Mesendoderm (in vitro differentiated cells): Measurements from ENCODE around the gene PTPRD.

ENCODE experiments used
- DNase-seq: peaks from one replicate; pipeline ENCODE4 v3.0.0; 2013
- H2AK5ac ChIP-seq: 2 replicates; pipeline ENCODE4 v1.6.1; 2013; ENCODE audit warnings: low read length, inconsistent platforms
- H2BK120ac ChIP-seq: 2 replicates; pipeline ENCODE4 v1.6.1; 2013; ENCODE audit warnings: low read depth, mild to moderate bottlenecking, low read length, moderate library complexity, mixed read lengths
- H2BK15ac ChIP-seq: replicated peaks from 2 replicates; pipeline ENCODE4 v1.6.1; 2013; ENCODE audit warnings: low read depth, mild to moderate bottlenecking, moderate library complexity
- H2BK5ac ChIP-seq: 2 replicates; pipeline ENCODE4 v1.6.1; 2013; ENCODE audit warnings: low read length, inconsistent platforms
- H3K18ac ChIP-seq: 2 replicates; pipeline ENCODE4 v1.6.1; 2013; ENCODE audit warnings: mild to moderate bottlenecking, low read length, mixed read lengths
- H3K23ac ChIP-seq: one replicate; pipeline ENCODE4 v1.6.1; 2013; ENCODE audit warnings: low read length
- H3K27ac ChIP-seq: 2 replicates; pipeline ENCODE4 v1.5.1; 2013; ENCODE audit warnings: low read depth, mild to moderate bottlenecking, inconsistent platforms, low read length, moderate library complexity
- H3K27me3 ChIP-seq: 2 replicates; pipeline ENCODE4 v1.6.1; 2013; ENCODE audit warnings: low read length, control low read depth, mild to moderate bottlenecking, inconsistent platforms; ENCODE audit not compliant: insufficient read depth, poor library complexity
- H3K36me3 ChIP-seq: 2 replicates; pipeline ENCODE4 v1.6.1; 2013; ENCODE audit warnings: low read length, inconsistent platforms; ENCODE audit not compliant: control insufficient read depth, insufficient read depth
- H3K4ac ChIP-seq: one replicate; pipeline ENCODE4 v1.6.1; 2013; ENCODE audit warnings: low read depth, mild to moderate bottlenecking, low read length, moderate library complexity
- H3K4me1 ChIP-seq: 2 replicates; pipeline ENCODE4 v1.6.1; 2013; ENCODE audit warnings: low read depth, low read length, inconsistent platforms; ENCODE audit not compliant: control insufficient read depth
- H3K4me2 ChIP-seq: 2 replicates; pipeline ENCODE4 v1.6.1; 2013; ENCODE audit warnings: low read length
- H3K4me3 ChIP-seq: 2 replicates; pipeline ENCODE4 v1.5.1; 2013; ENCODE audit warnings: mild to moderate bottlenecking, low read length
- H3K56ac ChIP-seq: one replicate; pipeline ENCODE4 v1.6.1; 2013; ENCODE audit warnings: low read length
- H3K79me1 ChIP-seq: 2 replicates; pipeline ENCODE4 v1.6.1; 2013; ENCODE audit warnings: low read length, inconsistent platforms
- H3K79me2 ChIP-seq: 2 replicates; pipeline ENCODE4 v1.6.1; 2013; ENCODE audit warnings: mild to moderate bottlenecking, low read length; ENCODE audit not compliant: control insufficient read depth, insufficient read depth
- H3K9ac ChIP-seq: 2 replicates; pipeline ENCODE4 v1.6.1; 2013; ENCODE audit warnings: low read length, inconsistent platforms
- H4K5ac ChIP-seq: one replicate; pipeline ENCODE4 v1.6.1; 2013; ENCODE audit warnings: low read length
- H4K8ac ChIP-seq: one replicate; pipeline ENCODE4 v1.6.1; 2013; ENCODE audit warnings: low read depth, mild to moderate bottlenecking, control low read depth, low read length, moderate library complexity
- WGBS: extraction: QIAGEN DNeasy Blood & Tissue Kit; methylation state at CpG from one replicate; pipeline ENCODE4 v1.1.7; 2013; ENCODE audit warnings: low lambda C conversion rate, missing lambda C conversion rate; ENCODE audit not compliant: insufficient coverage; ENCODE audit errors: extremely low coverage; 5-methylcytosine and 5-hydroxymethylcytosine counted together

Gene PTPRD

GRCh38 chr9:9754186-9754585 is 858.6 kb downstream of the PTPRD start:
- no CpG with 5 or more reads among the region's 4 CpGs for WGBS
- Histone ChIP-seq H3K18ac (no peak overlapping the region), H2BK15ac (no peak overlapping the region), H2BK120ac (no peak overlapping the region), H4K5ac (no peak overlapping the region), H4K8ac (no peak overlapping the region), H3K79me2 (no peaks in the 10 kb centered on the region), H3K79me1 (no peaks in the 10 kb centered on the region), H2AK5ac (no peak overlapping the region), H3K4me3 (no peak overlapping the region), H3K27ac (no peak overlapping the region), H2BK5ac (no peak overlapping the region), H3K56ac (no peak overlapping the region), H3K36me3 (no peaks in the 10 kb centered on the region), H3K9ac (no peak overlapping the region), H3K27me3 (no peaks in the 10 kb centered on the region), H3K23ac (no peak overlapping the region), H3K4me2 (no peak overlapping the region), H3K4me1 (no peaks in the 10 kb centered on the region), H3K4ac (no peak overlapping the region)
- no peak for DNase-seq

- no peak overlapping the region for H2BK5ac ChIP-seq
- H4K5ac ChIP-seq = no peak overlapping the region
- no peaks in the 10 kb centered on the region for H3K4me1 ChIP-seq
- no peak overlapping the region for H2AK5ac ChIP-seq
- no peak overlapping the region for H3K4ac ChIP-seq
- no CpG with 5 or more reads among the region's 3 CpGs for WGBS
- no peaks in the 10 kb centered on the region for H3K79me2 ChIP-seq
- H3K18ac ChIP-seq = no peak overlapping the region
- no peak overlapping the region for H3K4me3 ChIP-seq
- H4K8ac ChIP-seq = no peak overlapping the region
- no peaks in the 10 kb centered on the region for H3K27me3 ChIP-seq
- H3K36me3 ChIP-seq = no peaks in the 10 kb centered on the region
- H3K9ac ChIP-seq = no peak overlapping the region
- no peak overlapping the region for H3K56ac ChIP-seq
- H3K4me2 ChIP-seq = no peak overlapping the region
- H3K23ac ChIP-seq = no peak overlapping the region
- DNase-seq = no peak
- no peak overlapping the region for H3K27ac ChIP-seq
- no peak overlapping the region for H2BK120ac ChIP-seq
- H3K79me1 ChIP-seq = no peaks in the 10 kb centered on the region
- no peak overlapping the region for H2BK15ac ChIP-seq
Measured at GRCh38 chr9:9753266-9753665, 859.5 kb downstream of the PTPRD start.

- Histone ChIP-seq H3K79me1 (no peaks in the 10 kb centered on the region), H3K4me1 (no peaks in the 10 kb centered on the region), H3K4ac (no peak overlapping the region), H2AK5ac (no peak overlapping the region), H4K5ac (no peak overlapping the region), H4K8ac (no peak overlapping the region), H2BK15ac (no peak overlapping the region), H3K9ac (no peak overlapping the region), H2BK5ac (no peak overlapping the region), H3K56ac (no peak overlapping the region), H3K36me3 (no peaks in the 10 kb centered on the region), H3K27ac (no peak overlapping the region), H2BK120ac (no peak overlapping the region), H3K23ac (no peak overlapping the region), H3K4me2 (no peak overlapping the region), H3K18ac (no peak overlapping the region), H3K27me3 (no peaks in the 10 kb centered on the region), H3K4me3 (no peak overlapping the region), H3K79me2 (no peaks in the 10 kb centered on the region)
- DNase-seq = no peak
- WGBS = no CpG with 5 or more reads among the region's 2 CpGs
Measured at GRCh38 chr9:9752722-9753121, 860.1 kb downstream of the PTPRD start.

- Histone ChIP-seq H3K27me3 (no peaks in the 10 kb centered on the region), H3K4me2 (no peak overlapping the region)
- no CpG with 5 or more reads among the region's 4 CpGs for WGBS
Measured at GRCh38 chr9:9751996-9752395, 860.8 kb downstream of the PTPRD start.

GRCh38 chr9:9750719-9751118 is 862.1 kb downstream of the PTPRD start:
- Histone ChIP-seq H3K36me3 (no peaks in the 10 kb centered on the region), H3K4ac (no peak overlapping the region), H3K4me1 (no peaks in the 10 kb centered on the region), H4K5ac (no peak overlapping the region), H3K4me2 (no peak overlapping the region), H3K79me2 (no peaks in the 10 kb centered on the region), H3K23ac (no peak overlapping the region), H3K56ac (no peak overlapping the region), H2BK120ac (no peak overlapping the region), H3K27me3 (no peaks in the 10 kb centered on the region), H3K18ac (no peak overlapping the region), H3K4me3 (no peak overlapping the region), H2AK5ac (no peak overlapping the region), H2BK15ac (no peak overlapping the region), H3K79me1 (no peaks in the 10 kb centered on the region), H2BK5ac (no peak overlapping the region), H3K27ac (no peak overlapping the region), H4K8ac (no peak overlapping the region), H3K9ac (no peak overlapping the region)
- WGBS = no CpG with 5 or more reads among the region's 3 CpGs
- DNase-seq = no peak

More at GRCh38 chr9:9751996-9752395, 860.8 kb downstream of the PTPRD start:
- H2BK120ac ChIP-seq = no peak overlapping the region
- no peak overlapping the region for H4K8ac ChIP-seq
- no peaks in the 10 kb centered on the region for H3K79me1 ChIP-seq
- H3K36me3 ChIP-seq = no peaks in the 10 kb centered on the region
- H3K23ac ChIP-seq = no peak overlapping the region
- H3K9ac ChIP-seq = no peak overlapping the region
- no peak overlapping the region for H4K5ac ChIP-seq
- no peak overlapping the region for H3K27ac ChIP-seq
- H3K4me1 ChIP-seq = no peaks in the 10 kb centered on the region
- no peak overlapping the region for H2BK5ac ChIP-seq
- H3K4ac ChIP-seq = no peak overlapping the region
- no peaks in the 10 kb centered on the region for H3K79me2 ChIP-seq
- H3K4me3 ChIP-seq = no peak overlapping the region
- H3K18ac ChIP-seq = no peak overlapping the region
- DNase-seq = no peak
- H2AK5ac ChIP-seq = no peak overlapping the region
- H3K56ac ChIP-seq = no peak overlapping the region
- H2BK15ac ChIP-seq = no peak overlapping the region

- DNase-seq = no peak
- Histone ChIP-seq H3K4ac (no peak overlapping the region), H3K27me3 (no peaks in the 10 kb centered on the region), H4K5ac (no peak overlapping the region), H3K56ac (no peak overlapping the region), H3K4me1 (no peaks in the 10 kb centered on the region), H4K8ac (no peak overlapping the region), H3K9ac (no peak overlapping the region), H3K79me1 (no peaks in the 10 kb centered on the region), H3K23ac (no peak overlapping the region), H3K4me3 (no peak overlapping the region), H2BK15ac (no peak overlapping the region), H3K79me2 (no peaks in the 10 kb centered on the region), H3K27ac (no peak overlapping the region), H3K36me3 (no peaks in the 10 kb centered on the region), H2BK120ac (no peak overlapping the region), H2AK5ac (no peak overlapping the region), H3K4me2 (no peak overlapping the region), H3K18ac (no peak overlapping the region), H2BK5ac (no peak overlapping the region)
- WGBS = no CpG with 5 or more reads among the region's 1 CpG
Measured at GRCh38 chr9:9749591-9749990, 863.2 kb downstream of the PTPRD start.
